Peyer's patch (tissue), 4 donors: ENCODE data around the gene SAP130. TPM values are rescaled to one million over a fixed set of nuclear protein-coding genes. Genes with fewer than 3 reads are reported as not detected.

Source experiments
- DNase-seq, 3 donors: peaks; one replicate each; pipeline ENCODE4 v3.0.0-alpha.2; 2017 to 2019
- H3K27ac ChIP-seq, 4 donors: fragments of 200-600 bp; sonication (generic); one replicate each; pipeline ENCODE4 v1.5.1; 2016 to 2019
- H3K27me3 ChIP-seq, 2 donors: fragments of 200-600 bp; sonication (generic); one replicate each; pipeline ENCODE4 v1.5.1; 2019
- H3K36me3 ChIP-seq, 3 donors: fragments of 200-600 bp; sonication (generic); one replicate each; pipeline ENCODE4 v1.5.1; 2016 to 2019
- H3K4me1 ChIP-seq, 4 donors: fragments of 200-600 bp; sonication (generic); one replicate each; pipeline ENCODE4 v1.5.1; 2016 to 2019
- H3K4me3 ChIP-seq, 4 donors: fragments of 200-600 bp; sonication (generic); 1 replicate in 3 of 4; 2 replicates in 1 of 4; pipeline ENCODE4 v1.5.1; 2016 to 2019; ENCODE audit warnings: mild to moderate bottlenecking in 1 of 4
- H3K9me3 ChIP-seq, 4 donors: fragments of 200-600 bp; sonication (generic); one replicate each; pipeline ENCODE4 v1.5.1; 2016 to 2019; ENCODE audit warnings: mild to moderate bottlenecking in 1 of 4
- CTCF ChIP-seq, 6 experiments: fragments of 450-650 bp in 4 of 6; fragments of 200-600 bp in 2 of 6; sonication (generic) in 1 of 6; IDR thresholded peaks; one replicate each; pipeline ENCODE4 v1.5.1; 2017 to 2019; ENCODE audit warnings: antibody characterized with exemption in 6 of 6, mild to moderate bottlenecking in 3 of 6, moderate library complexity in 1 of 6
- POLR2A ChIP-seq, 2 donors: fragments of 450-650 bp; IDR thresholded peaks; one replicate each; pipeline ENCODE4 v1.5.1; 2017; ENCODE audit warnings: antibody characterized with exemption in 2 of 2, mild to moderate bottlenecking in 2 of 2, moderate library complexity in 2 of 2
- total RNA-seq, 4 donors: library from RNA; depleted of rRNA; stranded (reverse); fragments of >200 nt; gene quantifications; one replicate each; pipeline ENCODE4 v1.1.0, GENCODE V29; 2016

Gene SAP130
- total RNA-seq, 4 donors from 2014 or later: 9.3 to 20.4 (median 15.6) TPM

- no peak for DNase-seq
- Histone ChIP-seq H3K36me3 (peaks cover 0 to 68% (median 3%) of the 10 kb centered on the region in 3 donors), H3K27ac (no peak overlapping the region)
These were observed 59.1 kb downstream of the SAP130 start for GRCh38 chr2:127968610-127969339.

DNA sequence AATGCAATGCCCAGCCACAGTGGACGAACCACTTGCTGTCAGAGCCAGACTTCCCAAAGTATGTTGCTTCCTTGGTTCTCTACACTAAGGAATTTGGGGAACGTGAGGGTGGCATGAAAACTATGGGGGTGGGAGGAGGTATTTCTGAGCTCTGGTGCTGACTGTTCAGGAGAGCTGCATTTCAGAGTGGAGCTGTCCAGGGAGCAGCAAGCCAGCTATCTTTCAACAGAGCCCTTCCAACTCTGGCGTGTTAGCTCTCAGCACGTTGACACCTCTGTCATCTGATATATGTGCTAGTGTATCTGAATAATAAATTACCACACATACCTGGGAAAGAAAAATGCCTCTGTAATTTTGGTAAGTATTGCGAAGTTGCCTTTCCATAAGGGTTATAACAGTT lies 66.1 kb downstream of the SAP130 start:
- H3K27ac ChIP-seq: no peak overlapping the region
- no peaks in the 10 kb centered on the region for H3K9me3 ChIP-seq
- DNase-seq: no peak
- no peak for TF ChIP-seq CTCF (IDR thresholded peaks at IDR 0.05)
- no peak for TF ChIP-seq POLR2A (IDR thresholded peaks at IDR 0.05)
- H3K27me3 ChIP-seq: no peaks in the 10 kb centered on the region
- no peaks in the 10 kb centered on the region for H3K4me1 ChIP-seq
- H3K36me3 ChIP-seq: peaks cover 0 to 59% (median 0%) of the 10 kb centered on the region in 3 donors
- no peak overlapping the region for H3K4me3 ChIP-seq

More at GRCh38 chr2:127968610-127969339, 59.1 kb downstream of the SAP130 start:
- TF ChIP-seq CTCF (IDR thresholded peaks at IDR 0.05) (no peak), POLR2A (IDR thresholded peaks at IDR 0.05) (no peak)
- H3K27me3 ChIP-seq: no peaks in the 10 kb centered on the region
- H3K9me3 ChIP-seq: no peaks in the 10 kb centered on the region
- H3K4me1 ChIP-seq: no peaks in the 10 kb centered on the region
- no peak overlapping the region for H3K4me3 ChIP-seq

GRCh38 chr2:127957240-127957639 lies 70.6 kb downstream of the SAP130 start:
- Histone ChIP-seq H3K36me3 (peaks cover 0 to 41% (median 0%) of the 10 kb centered on the region in 3 donors), H3K27ac (no peak overlapping the region), H3K4me1 (peaks cover 0 to 17% (median 4%) of the 10 kb centered on the region in 4 donors), H3K9me3 (no peaks in the 10 kb centered on the region), H3K27me3 (no peaks in the 10 kb centered on the region), H3K4me3 (no peak overlapping the region)
- DNase-seq: no peak
- no peak for TF ChIP-seq POLR2A (IDR thresholded peaks at IDR 0.05)
- no peak for TF ChIP-seq CTCF (IDR thresholded peaks at IDR 0.05)

DNA sequence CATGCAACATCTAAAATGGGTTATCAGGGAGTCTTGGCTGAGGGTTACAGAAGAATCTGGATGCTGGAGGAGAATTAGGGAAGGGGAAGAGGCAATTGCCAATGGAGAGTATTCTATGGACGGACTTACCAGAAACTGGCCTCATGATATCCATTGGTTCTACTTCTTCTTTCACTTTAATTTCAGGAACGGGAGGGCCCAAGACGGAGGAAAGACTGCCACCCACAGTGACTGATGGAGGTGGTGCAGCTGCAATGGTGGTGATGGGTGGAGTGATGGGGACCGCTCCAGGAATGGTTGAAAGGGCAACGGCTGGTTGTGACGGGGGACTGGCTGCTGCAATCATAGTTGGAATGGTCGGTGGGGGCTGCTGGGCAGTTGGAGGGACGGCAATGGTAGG lies 73.0 kb downstream of the SAP130 start:
- Histone ChIP-seq H3K36me3 (peaks cover 0 to 43% (median 0%) of the 10 kb centered on the region in 3 donors), H3K4me3 (no peak overlapping the region), H3K27ac (no peak overlapping the region), H3K27me3 (no peaks in the 10 kb centered on the region), H3K4me1 (peaks cover 0 to 17% (median 4%) of the 10 kb centered on the region in 4 donors), H3K9me3 (no peaks in the 10 kb centered on the region)
- DNase-seq: no peak
- no peak for TF ChIP-seq POLR2A (IDR thresholded peaks at IDR 0.05)
- no peak for TF ChIP-seq CTCF (IDR thresholded peaks at IDR 0.05)

GRCh38 chr2:127953849-127954248 lies 74.0 kb downstream of the SAP130 start:
- H3K36me3 ChIP-seq: peaks cover 0 to 48% (median 0%) of the 10 kb centered on the region in 3 donors

DNA sequence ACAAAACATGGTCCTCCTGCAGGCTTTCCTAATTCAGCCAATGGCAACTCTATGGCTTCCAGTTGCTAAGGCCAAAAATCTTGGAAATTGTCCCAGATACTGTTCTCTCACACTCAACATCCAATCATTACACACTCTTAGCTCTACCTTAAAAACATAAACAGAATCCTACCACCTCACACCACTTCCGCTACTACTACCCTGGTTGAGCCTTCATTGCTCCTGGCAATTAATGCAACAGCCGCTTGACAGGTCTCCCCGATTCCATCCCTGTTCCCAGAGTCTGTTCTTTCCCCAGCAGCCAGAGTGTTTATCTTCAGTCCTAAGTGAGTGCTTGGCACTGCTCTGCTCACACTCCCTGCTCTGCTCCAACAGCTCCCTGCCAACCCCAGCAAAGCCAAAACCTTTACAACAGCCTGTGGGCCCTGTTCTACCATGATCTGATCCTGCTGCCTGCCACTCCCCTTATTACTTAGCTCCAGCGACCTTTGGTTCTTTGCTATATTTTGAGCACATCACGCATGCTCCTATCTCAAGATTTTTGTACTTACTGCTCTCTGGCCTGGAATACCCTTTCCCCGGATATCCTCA lies 74.6 kb downstream of the SAP130 start:
- Histone ChIP-seq H3K36me3 (peaks cover 0 to 51% (median 0%) of the 10 kb centered on the region in 3 donors), H3K9me3 (no peaks in the 10 kb centered on the region), H3K4me3 (no peak overlapping the region), H3K27me3 (no peaks in the 10 kb centered on the region), H3K27ac (peak overlapping the region; percentile 3 to 72 (median 38)), H3K4me1 (peaks cover 0 to 17% (median 4%) of the 10 kb centered on the region in 4 donors)
- DNase-seq: peak in 2 of 3 donors; percentile 54 to 60
- no peak for TF ChIP-seq CTCF (IDR thresholded peaks at IDR 0.05)
- no peak for TF ChIP-seq POLR2A (IDR thresholded peaks at IDR 0.05)

More at GRCh38 chr2:127953849-127954248, 74.0 kb downstream of the SAP130 start:
- peak overlapping the region in 3 of 4 donors; percentile 3 to 72 (median 40) for H3K27ac ChIP-seq
- TF ChIP-seq POLR2A (IDR thresholded peaks at IDR 0.05): no peak
- H3K4me1 ChIP-seq: peaks cover 0 to 17% (median 4%) of the 10 kb centered on the region in 4 donors
- H3K27me3 ChIP-seq: no peaks in the 10 kb centered on the region
- H3K9me3 ChIP-seq: no peaks in the 10 kb centered on the region
- DNase-seq: no peak
- H3K4me3 ChIP-seq: no peak overlapping the region
